Stimulated activated CD4-positive, alpha-beta T cell treated with anti-CD3 and anti-CD28 coated beads, Interleukin-12 subunit alpha, Interleukin-12 subunit beta, amount 100 ng/mL, for 48 hours (primary cell): ENCODE measurements around the gene CXCL6.

Experiments
- DNase-seq, 3 donors: peaks; one replicate each; pipeline ENCODE4 v3.0.0-alpha.2; 2020; ENCODE audit warnings: low read depth in 2 of 3, low spot score in 1 of 3

CXCL6 gene

DNA sequence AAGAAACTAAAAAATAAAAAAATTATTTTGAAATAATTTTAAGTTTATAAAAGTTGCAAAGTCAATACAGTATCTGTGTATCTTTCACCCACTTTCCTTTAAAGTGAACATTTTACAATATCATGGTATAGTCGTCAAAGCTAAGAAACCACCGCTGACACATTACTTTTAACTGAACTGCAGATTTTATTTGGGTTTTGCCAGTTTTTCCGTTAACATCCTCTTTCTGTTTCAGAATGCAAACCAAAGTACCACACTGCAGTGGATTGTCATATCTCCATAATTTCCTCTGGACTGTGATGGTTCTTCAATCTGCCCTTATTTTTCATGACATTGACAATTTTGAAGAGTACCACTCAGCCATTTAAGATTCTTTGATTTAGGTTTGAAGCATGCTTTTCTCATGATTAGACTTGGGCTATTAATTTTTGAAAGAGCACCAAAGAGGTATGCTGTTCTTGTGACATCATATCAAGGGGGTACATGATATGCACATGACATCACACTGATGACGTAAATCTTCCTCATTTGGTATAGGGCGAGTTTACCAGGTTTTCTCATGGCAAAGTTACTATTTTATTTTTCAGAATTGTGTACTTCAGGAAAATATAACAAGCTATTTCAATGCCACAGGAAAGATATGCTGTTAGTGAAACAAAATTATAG, 29.1 kb downstream of the CXCL6 start:
- no peak for DNase-seq

GRCh38 chr4:73866246-73866645, 29.8 kb downstream of the CXCL6 start:
- DNase-seq: no peak

GRCh38 chr4:73867783-73868182, 31.3 kb downstream of the CXCL6 start:
- DNase-seq: no peak

DNA sequence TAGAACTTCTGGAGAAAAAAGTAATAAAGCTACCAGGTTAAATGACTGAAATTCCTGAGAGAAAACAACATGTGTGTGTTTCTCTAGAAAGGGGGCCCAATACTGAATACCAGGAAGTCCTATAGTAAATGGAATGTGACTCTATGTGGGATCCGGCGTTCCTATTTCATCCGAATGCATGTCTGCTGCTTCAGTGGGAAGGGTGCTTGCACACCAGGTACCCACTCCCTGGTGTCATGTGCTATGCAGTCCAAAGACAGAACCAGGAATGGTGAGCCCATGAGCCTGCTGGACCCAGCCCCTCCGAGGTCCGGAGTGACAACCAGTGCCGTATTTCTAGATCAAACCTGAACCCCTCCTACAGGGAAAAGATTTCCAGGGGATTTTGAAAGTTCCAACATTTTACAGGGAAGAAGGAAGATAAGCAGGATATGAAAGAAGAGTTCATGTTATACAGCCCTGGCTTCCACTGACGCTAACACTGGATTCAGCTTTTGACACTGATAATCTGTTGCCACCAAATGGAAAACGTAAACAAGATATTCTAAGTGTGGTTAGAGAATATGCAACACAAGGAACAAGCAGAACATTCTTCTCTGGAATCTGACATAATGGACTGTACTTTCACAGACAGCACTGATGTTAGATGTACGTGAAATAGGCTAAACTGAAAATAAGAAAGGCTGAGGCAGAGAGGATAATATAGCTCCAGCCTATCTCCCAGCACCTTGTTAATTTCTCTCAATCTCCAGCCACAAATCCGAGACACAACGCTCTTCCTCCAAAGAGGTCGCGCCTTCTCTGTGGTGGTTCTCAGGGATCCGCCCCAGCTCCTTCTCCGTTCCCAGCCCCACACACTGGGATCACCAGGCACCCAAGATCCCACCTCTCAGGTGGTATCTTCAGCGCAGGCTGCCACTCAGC, 32.0 kb downstream of the CXCL6 start:
- no peak for DNase-seq

DNA sequence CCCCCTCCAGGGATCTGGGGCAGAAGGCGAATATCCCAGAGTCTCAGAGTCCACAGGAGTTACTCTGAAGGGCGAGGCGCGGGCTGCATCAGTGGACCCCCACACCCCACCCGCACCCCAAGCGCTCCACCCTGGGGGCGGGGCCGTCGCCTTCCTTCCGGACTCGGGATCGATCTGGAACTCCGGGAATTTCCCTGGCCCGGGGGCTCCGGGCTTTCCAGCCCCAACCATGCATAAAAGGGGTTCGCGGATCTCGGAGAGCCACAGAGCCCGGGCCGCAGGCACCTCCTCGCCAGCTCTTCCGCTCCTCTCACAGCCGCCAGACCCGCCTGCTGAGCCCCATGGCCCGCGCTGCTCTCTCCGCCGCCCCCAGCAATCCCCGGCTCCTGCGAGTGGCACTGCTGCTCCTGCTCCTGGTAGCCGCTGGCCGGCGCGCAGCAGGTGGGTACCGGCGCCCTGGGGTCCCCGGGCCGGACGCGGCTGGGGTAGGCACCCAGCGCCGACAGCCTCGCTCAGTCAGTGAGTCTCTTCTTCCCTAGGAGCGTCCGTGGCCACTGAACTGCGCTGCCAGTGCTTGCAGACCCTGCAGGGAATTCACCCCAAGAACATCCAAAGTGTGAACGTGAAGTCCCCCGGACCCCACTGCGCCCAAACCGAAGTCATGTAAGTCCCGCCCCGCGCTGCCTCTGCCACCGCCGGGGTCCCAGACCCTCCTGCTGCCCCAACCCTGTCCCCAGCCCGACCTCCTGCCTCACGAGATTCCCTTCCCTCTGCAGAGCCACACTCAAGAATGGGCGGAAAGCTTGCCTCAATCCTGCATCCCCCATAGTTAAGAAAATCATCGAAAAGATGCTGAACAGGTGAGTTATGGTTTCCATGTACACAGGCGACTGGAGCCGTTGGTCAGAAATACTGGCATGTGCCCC, 32.9 kb downstream of the CXCL6 start, which contains the start of gene CXCL1:
Gene CXCL1 (plus strand): TSS at position 264 of the 926 bp plus-strand sequence. CDS start 78 bp downstream, at position 342.
- DNase-seq: no peak

DNA sequence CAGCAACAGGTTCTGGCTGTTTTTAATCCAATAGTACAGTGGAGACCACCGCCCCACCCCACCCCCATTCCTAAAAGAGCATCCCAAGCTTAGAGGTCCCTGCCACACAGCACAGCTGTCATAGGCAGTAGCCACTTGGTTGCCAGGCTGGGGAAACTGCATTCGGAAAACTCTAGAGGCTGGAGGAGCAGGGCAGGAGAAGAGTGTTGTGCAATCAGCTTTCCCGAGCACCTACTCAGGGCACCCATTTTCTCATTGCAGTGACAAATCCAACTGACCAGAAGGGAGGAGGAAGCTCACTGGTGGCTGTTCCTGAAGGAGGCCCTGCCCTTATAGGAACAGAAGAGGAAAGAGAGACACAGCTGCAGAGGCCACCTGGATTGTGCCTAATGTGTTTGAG, 33.8 kb downstream of the CXCL6 start:
- DNase-seq: no peak

GRCh38 chr4:73870768-73871167, 34.3 kb downstream of the CXCL6 start:
- DNase-seq: no peak

- no peak for DNase-seq
Observed at GRCh38 chr4:73871511-73872310, 35.2 kb downstream of the CXCL6 start.

DNA sequence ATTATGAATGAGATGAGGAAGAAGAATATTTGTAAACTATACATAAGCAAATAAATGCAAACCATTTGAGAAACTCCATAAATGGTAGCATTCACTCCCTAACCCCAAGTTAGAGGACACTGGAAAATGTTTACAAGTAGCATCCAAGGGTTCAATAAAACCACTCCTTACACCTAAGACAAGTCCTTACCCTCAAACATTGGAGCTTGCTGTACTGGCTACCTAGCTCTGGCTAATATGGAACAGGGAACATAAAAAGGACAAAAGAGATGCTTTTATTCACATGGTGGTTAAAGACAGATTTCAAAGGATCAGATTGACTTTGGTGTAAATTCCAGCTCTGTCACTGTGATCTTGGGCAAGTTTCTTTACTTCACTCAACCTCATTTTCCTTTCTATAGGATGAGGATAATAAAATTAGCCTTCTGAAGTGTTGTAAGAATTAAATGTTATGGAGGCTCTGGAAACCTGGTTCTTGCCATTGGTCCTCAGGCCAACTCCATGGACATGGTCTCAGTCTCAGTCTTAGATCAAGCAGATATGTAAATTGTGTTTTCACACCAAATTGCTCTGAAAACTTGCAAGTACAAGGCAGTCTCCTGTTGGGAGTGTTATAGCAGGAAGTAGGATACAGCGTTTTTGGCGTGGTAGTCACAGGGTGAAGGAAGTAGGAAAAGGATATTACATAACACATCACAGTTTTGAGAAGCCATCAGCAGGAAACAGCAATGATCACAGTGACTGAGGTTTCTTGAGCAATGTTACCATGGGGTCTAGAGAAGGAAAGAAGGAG, 36.0 kb downstream of the CXCL6 start:
- no peak for DNase-seq

GRCh38 chr4:73874386-73874785, 37.9 kb downstream of the CXCL6 start:
- DNase-seq: no peak

DNA sequence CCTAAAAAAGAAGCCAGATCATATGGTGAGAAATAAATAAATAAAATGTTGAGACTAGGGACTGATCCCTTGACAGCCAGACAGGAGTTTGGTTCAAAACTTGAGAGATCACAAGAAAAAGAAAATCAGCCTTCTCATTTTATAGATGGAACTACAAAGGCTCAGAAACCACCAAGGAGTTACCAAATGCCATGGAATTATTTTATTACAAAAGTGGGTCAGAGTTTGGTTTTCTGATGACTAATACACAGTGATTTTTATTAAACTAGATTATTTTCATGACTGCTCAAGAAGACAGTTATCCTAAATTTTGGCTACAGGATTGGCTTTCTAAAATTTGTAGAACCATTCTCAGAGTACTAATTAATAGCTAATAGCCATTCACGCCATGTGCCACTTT, 38.9 kb downstream of the CXCL6 start:
- DNase-seq: no peak

GRCh38 chr4:73883306-73883705, 46.8 kb downstream of the CXCL6 start:
- no peak for DNase-seq

GRCh38 chr4:73885574-73886267, 49.2 kb downstream of the CXCL6 start:
- no peak for DNase-seq
